NB4 (cell line): Measurements from ENCODE around the gene STMN3.
A peak's percentile ranks its signal among the peaks of the same experiment; 100 is the strongest.
"Not testable (repeated sequence)": the region's sequence is repeated elsewhere in the genome, so short reads cannot be mapped to it uniquely, and the experiment has no call there.

ENCODE experiments used
- DNase-seq: peaks from one replicate; pipeline ENCODE4 v3.0.0; 2010; ENCODE audit warnings: low read depth
- H3K4me3 ChIP-seq: one replicate; pipeline ENCODE4 v1.5.1; 2011; ENCODE audit warnings: mild to moderate bottlenecking, low read depth, low read length, moderate library complexity
- MYC ChIP-seq: IDR thresholded peaks from 2 replicates; pipeline ENCODE4 v1.6.1; 2011; ENCODE audit warnings: low read depth, low read length
- POLR2A ChIP-seq: IDR thresholded peaks from 2 replicates; pipeline ENCODE4 v1.6.1; 2011; ENCODE audit warnings: mild to moderate bottlenecking; ENCODE audit not compliant: insufficient read length; ENCODE audit errors: extremely low read depth
- TF ChIP-seq, protein P1 (sequence below): IDR thresholded peaks from 2 replicates; pipeline ENCODE4 v1.6.1; 2011; ENCODE audit warnings: low read depth, low read length
- TF ChIP-seq, protein P2 (sequence below): IDR thresholded peaks from one replicate; pipeline ENCODE4 v1.5.1; 2012; ENCODE audit warnings: low read depth, low read length

STMN3 gene

DNA sequence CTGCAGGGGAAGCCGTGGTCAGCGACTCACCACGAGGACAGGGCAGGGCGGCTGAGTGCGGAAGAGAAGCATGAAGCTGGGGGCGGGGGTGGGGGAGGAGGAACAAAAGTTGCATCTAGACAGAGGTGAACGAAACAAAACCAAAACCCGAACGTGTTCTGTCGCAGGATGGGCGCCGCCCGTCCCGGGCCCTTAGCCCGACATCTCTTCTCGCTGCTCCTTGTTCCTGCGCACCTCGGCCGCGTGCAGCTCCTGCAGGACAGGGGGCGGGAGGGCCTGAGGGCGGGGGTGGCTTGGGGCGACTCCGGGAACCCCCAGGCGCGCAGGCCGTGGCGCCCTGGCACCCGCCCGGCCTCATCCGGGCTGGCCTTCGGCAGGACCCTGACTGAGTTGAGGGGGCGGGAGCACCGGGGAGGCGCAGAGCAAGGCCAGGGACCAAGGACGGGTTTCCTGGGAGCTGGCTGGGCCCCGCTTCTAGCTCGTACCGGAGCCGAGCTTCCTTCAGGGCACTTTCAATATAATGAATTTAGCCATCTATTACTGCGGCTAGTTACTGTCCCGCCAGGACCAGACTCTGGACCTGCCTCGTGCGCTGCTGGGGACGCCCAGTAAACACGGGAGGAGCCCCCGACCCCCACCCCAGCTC lies 12.0 kb downstream of the STMN3 start:
- peak; percentile 73 for DNase-seq
- H3K4me3 ChIP-seq = peak overlapping the region; percentile 56
- TF ChIP-seq POLR2A = peak; percentile 30
- TF ChIP-seq, protein P1, sequence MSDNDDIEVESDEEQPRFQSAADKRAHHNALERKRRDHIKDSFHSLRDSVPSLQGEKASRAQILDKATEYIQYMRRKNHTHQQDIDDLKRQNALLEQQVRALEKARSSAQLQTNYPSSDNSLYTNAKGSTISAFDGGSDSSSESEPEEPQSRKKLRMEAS = no peak
- peak; percentile 17; the same call in 1 of the 2 replicates for TF ChIP-seq MYC

DNA sequence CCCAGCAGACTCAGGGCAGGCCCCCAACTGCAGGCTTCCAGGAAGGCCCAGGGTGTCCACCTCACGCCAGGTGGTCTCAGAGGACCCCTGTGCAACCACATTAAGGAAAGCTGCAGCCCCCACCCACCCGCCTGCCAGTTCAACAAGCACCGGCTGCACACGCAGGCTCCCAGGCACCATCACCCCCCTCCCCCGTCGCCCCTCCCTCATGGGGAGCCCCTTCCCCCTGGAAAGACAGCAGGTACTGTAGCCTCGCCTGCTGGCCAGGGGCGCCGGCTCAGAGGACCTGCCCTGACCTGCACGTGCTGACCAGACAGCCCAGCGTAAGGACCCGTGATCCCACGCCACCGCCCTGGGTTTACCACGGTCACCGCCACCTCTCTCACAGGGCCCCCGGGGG lies 12.5 kb downstream of the STMN3 start:
- DNase-seq, H3K4me3 ChIP-seq: not testable (repeated sequence)

DNA sequence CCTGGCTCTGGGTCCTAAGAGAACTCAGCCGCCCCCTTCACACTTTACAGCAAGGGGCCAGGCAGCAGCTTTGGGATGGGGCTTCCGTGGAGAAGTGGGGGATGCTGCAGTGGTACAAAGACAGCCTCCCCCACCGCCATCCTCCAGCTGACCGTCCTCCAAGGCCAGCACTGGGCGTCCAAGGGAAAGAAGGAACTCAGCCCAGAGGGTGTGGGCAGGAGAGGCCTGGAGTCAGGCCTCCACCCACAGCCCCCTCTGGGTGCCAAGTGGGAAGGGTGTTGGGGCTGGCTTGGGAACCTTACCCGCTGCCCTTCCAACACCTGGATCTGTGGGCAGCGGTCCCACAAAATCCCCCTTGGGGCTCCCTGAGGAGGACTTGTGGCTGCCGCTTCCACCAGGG lies 13.1 kb downstream of the STMN3 start:
- no peak overlapping the region for H3K4me3 ChIP-seq

DNA sequence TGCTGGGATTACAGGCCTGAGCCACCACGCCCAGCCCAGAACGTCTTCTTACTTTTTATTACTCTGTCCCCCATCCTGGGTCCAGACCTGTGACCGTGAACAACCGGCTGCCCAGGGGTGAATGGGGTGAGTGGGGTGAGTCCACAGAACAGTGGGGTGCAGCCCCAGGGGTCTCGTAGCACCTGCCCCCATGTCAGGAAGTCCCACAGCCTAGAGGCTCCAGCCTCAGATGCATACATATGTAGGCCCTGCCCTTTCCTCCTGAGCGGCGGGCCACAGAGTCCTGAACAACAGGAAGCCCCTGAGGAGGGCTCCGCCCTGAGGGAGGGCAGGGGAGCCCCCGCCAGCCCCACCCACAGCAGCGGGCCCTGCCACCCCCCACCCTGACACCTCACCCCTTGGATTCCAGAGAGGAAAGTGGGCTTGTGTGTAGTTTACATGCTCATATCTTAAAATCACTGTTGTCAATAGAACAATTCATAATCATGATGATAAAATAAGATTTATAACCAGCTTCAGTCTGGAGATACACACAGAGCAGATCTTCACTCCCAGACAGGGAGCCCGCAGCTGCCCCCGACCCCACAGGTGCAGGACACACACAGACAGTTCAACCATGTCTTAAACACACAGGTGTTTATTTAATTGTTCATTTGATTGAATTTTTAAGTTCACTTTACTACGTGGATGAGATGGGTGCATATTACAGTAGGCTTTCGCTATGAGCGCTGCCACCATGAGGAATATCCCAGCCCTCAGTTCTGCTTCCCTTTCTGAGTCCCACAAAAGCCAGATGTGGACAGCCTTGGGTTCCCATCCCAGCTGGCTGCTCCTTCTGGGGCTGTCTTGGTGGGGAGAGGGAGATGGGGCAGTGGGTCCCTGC lies 13.9 kb downstream of the STMN3 start:
- TF ChIP-seq POLR2A (no peak), MYC (no peak)
- TF ChIP-seq, protein P2, sequence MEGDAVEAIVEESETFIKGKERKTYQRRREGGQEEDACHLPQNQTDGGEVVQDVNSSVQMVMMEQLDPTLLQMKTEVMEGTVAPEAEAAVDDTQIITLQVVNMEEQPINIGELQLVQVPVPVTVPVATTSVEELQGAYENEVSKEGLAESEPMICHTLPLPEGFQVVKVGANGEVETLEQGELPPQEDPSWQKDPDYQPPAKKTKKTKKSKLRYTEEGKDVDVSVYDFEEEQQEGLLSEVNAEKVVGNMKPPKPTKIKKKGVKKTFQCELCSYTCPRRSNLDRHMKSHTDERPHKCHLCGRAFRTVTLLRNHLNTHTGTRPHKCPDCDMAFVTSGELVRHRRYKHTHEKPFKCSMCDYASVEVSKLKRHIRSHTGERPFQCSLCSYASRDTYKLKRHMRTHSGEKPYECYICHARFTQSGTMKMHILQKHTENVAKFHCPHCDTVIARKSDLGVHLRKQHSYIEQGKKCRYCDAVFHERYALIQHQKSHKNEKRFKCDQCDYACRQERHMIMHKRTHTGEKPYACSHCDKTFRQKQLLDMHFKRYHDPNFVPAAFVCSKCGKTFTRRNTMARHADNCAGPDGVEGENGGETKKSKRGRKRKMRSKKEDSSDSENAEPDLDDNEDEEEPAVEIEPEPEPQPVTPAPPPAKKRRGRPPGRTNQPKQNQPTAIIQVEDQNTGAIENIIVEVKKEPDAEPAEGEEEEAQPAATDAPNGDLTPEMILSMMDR = no peak
- TF ChIP-seq, protein P1 = no peak
- no peak overlapping the region for H3K4me3 ChIP-seq
- DNase-seq = no peak

More for the DNA sequence above, 13.1 kb downstream of the STMN3 start:
- DNase-seq = no peak
- TF ChIP-seq, protein P2 = no peak
- TF ChIP-seq POLR2A = no peak
- TF ChIP-seq, protein P1 = no peak
- TF ChIP-seq MYC = no peak

DNA sequence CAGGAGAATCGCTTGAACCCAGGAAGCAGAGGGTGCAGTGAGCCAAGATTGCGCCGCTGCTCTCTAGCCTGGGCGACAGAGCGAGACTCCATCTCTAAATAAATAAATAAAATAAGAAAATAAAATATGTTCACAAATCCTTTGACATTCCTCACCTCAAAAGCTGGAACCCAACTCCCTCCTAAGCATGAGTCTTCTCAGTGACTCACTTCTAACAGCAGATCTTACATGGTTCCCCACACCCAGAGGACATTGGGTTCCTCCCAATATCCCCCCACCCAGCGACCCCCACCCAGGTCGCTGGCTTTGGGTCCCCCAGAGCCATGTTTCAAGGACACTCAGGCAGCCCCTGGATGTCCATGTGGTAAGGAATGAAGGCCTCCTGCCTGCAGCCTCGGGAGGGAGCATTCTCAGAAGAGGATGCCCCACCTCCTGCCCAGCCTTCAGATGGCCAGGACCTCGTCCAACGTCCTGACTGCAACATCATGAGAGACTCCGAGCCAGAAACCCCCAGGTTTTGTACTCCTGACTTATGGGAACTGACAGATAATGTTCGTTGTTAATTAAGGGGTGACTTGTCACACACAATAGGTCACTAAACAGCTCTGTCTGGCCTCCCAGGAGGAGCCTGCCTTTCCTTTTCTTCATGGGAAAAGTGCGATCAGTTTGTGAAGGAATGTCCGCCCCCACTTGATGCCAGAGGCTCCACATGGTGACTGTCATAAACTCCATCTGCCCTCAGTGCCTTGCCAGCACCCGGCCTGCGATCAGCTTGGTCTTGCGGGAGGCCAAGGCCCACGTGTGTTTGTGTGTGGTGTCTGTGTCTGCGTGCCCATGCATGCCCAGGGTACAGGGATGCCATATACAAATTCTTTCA lies 16.2 kb downstream of the STMN3 start:
- H3K4me3 ChIP-seq = no peak overlapping the region
- TF ChIP-seq, protein P1 = no peak
- TF ChIP-seq POLR2A = no peak
- TF ChIP-seq MYC = no peak
- TF ChIP-seq, protein P2 = no peak
- DNase-seq = no peak

DNA sequence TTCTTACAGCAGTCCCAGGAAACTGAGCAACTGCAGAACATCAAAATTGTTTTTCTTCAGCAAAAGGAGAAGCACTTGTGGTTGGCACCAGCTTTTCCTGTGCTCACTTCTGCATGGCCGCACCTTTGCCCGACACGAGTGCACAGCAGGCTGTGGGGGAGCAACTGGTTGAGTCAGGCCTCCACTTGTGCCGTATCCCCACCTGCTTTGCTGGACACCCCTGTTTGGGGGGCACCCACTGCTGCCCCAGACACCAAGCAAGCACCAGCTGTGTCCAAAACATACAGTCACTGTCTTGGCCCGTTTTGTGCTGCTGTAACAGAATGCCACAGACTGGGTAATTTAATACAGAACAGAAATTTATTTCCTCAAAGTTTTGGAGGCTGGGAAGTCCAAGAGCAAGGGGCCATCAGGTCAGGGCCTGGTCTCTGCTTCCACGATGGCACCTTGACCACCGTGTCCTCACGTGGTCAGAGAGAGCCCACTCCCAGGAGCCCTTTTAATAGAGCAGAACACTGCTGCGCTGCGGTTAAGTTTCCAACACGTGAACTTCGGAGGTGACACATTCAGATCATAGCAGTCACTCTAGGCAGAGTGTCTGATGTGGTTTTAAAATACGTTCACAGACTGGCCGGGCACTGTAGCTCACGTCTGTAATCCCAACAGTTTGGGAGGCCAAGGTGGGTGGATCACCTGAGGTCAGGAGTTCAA lies 17.6 kb downstream of the STMN3 start:
- H3K4me3 ChIP-seq = no peak overlapping the region
- DNase-seq = peak; percentile 93
- TF ChIP-seq, protein P1 = peak; percentile 90
- TF ChIP-seq MYC = peak; percentile 88
- TF ChIP-seq, protein P2 = no peak
